ENCODE measurements around the gene OR51I2. TPM values are rescaled to one million over a fixed set of nuclear protein-coding genes. Genes with fewer than 3 reads are reported as not detected.

Gene OR51I2
- total RNA-seq, 1 donor from 2014 or later: not detected

- H3K27me3 Mint-ChIP-seq (ENCODE audit: insufficient read depth, low read depth): no peaks in the 10 kb centered on the region
- Histone ChIP-seq H3K79me2 (ENCODE audit: low read depth) (no peaks in the 10 kb centered on the region), H3K4me1 (no peaks in the 10 kb centered on the region), H3K36me3 (no peaks in the 10 kb centered on the region), H2AFZ (replicated peaks) (no peak within 1 kb of the TSS), H3K9ac (no peak within 1 kb of the TSS), H3K27me3 (no peaks in the 10 kb centered on the region), H3K4me3 (no peak within 1 kb of the TSS), H3F3A (ENCODE audit: low read depth) (no peaks in the 10 kb centered on the region), H3K27ac (no peak within 1 kb of the TSS), H3K9me3 (ENCODE audit: low read depth) (no peaks in the 10 kb centered on the region), H3K4me2 (no peak within 1 kb of the TSS), H4K20me1 (ENCODE audit: low read depth) (no peaks in the 10 kb centered on the region)
- H3K9me3 Mint-ChIP-seq: no peaks in the 10 kb centered on the region
- no peak for DNase-seq (ENCODE audit: low spot score)
- no peaks in the 10 kb centered on the region for H3K4me1 Mint-ChIP-seq
- no peak within 1 kb of the TSS for H3K4me3 Mint-ChIP-seq
- H3K27ac Mint-ChIP-seq: no peak within 1 kb of the TSS
- TF ChIP-seq EZH2 (IDR thresholded peaks at IDR 0.05) (no peak), EZH2phosphoT487 (IDR thresholded peaks at IDR 0.05) (no peak)
- TF ChIP-seq, protein P1, sequence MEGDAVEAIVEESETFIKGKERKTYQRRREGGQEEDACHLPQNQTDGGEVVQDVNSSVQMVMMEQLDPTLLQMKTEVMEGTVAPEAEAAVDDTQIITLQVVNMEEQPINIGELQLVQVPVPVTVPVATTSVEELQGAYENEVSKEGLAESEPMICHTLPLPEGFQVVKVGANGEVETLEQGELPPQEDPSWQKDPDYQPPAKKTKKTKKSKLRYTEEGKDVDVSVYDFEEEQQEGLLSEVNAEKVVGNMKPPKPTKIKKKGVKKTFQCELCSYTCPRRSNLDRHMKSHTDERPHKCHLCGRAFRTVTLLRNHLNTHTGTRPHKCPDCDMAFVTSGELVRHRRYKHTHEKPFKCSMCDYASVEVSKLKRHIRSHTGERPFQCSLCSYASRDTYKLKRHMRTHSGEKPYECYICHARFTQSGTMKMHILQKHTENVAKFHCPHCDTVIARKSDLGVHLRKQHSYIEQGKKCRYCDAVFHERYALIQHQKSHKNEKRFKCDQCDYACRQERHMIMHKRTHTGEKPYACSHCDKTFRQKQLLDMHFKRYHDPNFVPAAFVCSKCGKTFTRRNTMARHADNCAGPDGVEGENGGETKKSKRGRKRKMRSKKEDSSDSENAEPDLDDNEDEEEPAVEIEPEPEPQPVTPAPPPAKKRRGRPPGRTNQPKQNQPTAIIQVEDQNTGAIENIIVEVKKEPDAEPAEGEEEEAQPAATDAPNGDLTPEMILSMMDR (IDR thresholded peaks at IDR 0.05): no peak
- no peaks in the 10 kb centered on the region for H3K36me3 Mint-ChIP-seq
These were observed 27.3 kb upstream of the OR51I2 start, which contains the start of gene OR51Q1 for GRCh38 chr11:5421811-5422210. Gene OR51Q1 (plus strand): TSS chr11:5422111. CDS start chr11:5422201, 90 bp downstream.

DNA sequence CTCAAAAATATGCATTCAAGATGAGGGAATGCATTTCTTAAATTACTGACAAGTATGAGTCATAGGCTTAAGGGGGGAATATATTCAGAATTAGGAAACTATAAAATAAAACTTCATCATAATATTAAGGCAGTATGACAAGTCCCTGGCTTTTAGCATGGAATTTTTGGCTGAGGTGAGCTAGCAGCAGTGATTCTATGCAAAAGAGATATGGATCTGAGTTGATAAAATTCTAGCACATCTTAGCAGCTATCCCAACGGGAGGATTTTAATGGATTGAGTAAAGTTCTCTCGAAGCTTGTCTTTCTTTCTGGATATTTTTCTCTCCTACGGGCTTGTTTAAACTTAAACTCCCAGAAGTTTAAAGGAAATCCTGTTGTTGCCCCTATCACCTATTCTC, 26.0 kb upstream of the OR51I2 start:
- no peak for TF ChIP-seq EZH2phosphoT487 (IDR thresholded peaks at IDR 0.05)
- Mint-ChIP-seq H3K4me1 (no peaks in the 10 kb centered on the region), H3K27ac (no peak overlapping the region), H3K9me3 (no peaks in the 10 kb centered on the region), H3K36me3 (no peaks in the 10 kb centered on the region), H3K27me3 (ENCODE audit: insufficient read depth, low read depth) (no peaks in the 10 kb centered on the region), H3K4me3 (no peak overlapping the region)
- H3K9ac ChIP-seq: no peak overlapping the region
- no peaks in the 10 kb centered on the region for H3K4me1 ChIP-seq
- H2AFZ ChIP-seq (replicated peaks): no peak overlapping the region
- H3K4me2 ChIP-seq: no peak overlapping the region
- no peak overlapping the region for H3K4me3 ChIP-seq
- no peaks in the 10 kb centered on the region for H3F3A ChIP-seq (ENCODE audit: low read depth)
- H3K27me3 ChIP-seq: no peaks in the 10 kb centered on the region
- H3K27ac ChIP-seq: no peak overlapping the region
- no peaks in the 10 kb centered on the region for H3K9me3 ChIP-seq (ENCODE audit: low read depth)
- H3K79me2 ChIP-seq (ENCODE audit: low read depth): no peaks in the 10 kb centered on the region
- DNase-seq (ENCODE audit: low spot score): no peak
- H3K36me3 ChIP-seq: no peaks in the 10 kb centered on the region
- H4K20me1 ChIP-seq (ENCODE audit: low read depth): no peaks in the 10 kb centered on the region

GRCh38 chr11:5441414-5441813, 7.7 kb upstream of the OR51I2 start, which contains the start of gene OR51I1:
Gene OR51I1 (minus strand): TSS chr11:5441514. CDS start chr11:5441514, 0 bp downstream.
- no peaks in the 10 kb centered on the region for H3F3A ChIP-seq (ENCODE audit: low read depth)
- H3K27me3 Mint-ChIP-seq (ENCODE audit: insufficient read depth, low read depth): no peaks in the 10 kb centered on the region
- no peak for DNase-seq (ENCODE audit: low spot score)
- no peaks in the 10 kb centered on the region for H3K9me3 ChIP-seq (ENCODE audit: low read depth)
- no peak within 1 kb of the TSS for H2AFZ ChIP-seq (replicated peaks)
- H3K36me3 Mint-ChIP-seq: no peaks in the 10 kb centered on the region
- no peaks in the 10 kb centered on the region for H3K79me2 ChIP-seq (ENCODE audit: low read depth)
- no peak within 1 kb of the TSS for H3K4me2 ChIP-seq
- H3K27ac ChIP-seq: no peak within 1 kb of the TSS
- TF ChIP-seq EZH2phosphoT487 (IDR thresholded peaks at IDR 0.05) (no peak), EZH2 (IDR thresholded peaks at IDR 0.05) (no peak)
- TF ChIP-seq, protein P1 (IDR thresholded peaks at IDR 0.05): no peak
- H3K9ac ChIP-seq: no peak within 1 kb of the TSS
- H3K4me1 Mint-ChIP-seq: no peaks in the 10 kb centered on the region
- H3K9me3 Mint-ChIP-seq: no peaks in the 10 kb centered on the region
- H3K27me3 ChIP-seq: no peaks in the 10 kb centered on the region
- no peak within 1 kb of the TSS for H3K27ac Mint-ChIP-seq
- H3K4me3 Mint-ChIP-seq: no peak within 1 kb of the TSS
- no peak within 1 kb of the TSS for H3K4me3 ChIP-seq
- H3K4me1 ChIP-seq: no peaks in the 10 kb centered on the region
- H3K36me3 ChIP-seq: no peaks in the 10 kb centered on the region
- no peaks in the 10 kb centered on the region for H4K20me1 ChIP-seq (ENCODE audit: low read depth)

DNA sequence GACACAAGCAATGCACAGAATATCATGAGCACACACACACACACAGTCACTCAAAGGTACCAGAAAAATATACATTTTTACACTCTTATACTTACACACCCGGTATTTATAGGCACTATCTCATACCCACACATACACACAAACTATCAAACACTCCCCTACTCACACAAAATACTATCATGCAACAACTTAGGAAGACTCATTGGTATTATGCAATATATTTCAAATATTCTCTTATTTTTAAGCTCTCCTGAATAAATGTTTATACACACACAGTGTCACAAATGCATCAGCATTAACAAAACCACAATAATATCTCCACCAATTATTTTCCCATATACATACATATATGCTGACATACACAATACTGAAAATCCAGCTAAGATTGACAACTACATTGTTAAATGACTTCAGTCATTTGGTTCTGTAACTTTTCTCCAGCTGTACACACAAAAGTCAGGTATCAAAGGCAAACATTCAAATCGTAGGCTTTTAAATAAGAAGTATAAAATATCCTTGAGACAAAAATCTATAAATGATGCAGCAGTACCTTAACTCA, 5.2 kb upstream of the OR51I2 start:
- TF ChIP-seq EZH2 (IDR thresholded peaks at IDR 0.05): no peak
- TF ChIP-seq, protein P1 (IDR thresholded peaks at IDR 0.05): no peak
- no peak for TF ChIP-seq EZH2phosphoT487 (IDR thresholded peaks at IDR 0.05)
- Mint-ChIP-seq H3K27ac (no peak overlapping the region), H3K27me3 (ENCODE audit: insufficient read depth, low read depth) (no peaks in the 10 kb centered on the region), H3K4me3 (no peak overlapping the region), H3K4me1 (no peaks in the 10 kb centered on the region), H3K36me3 (no peaks in the 10 kb centered on the region), H3K9me3 (no peaks in the 10 kb centered on the region)
- no peaks in the 10 kb centered on the region for H3K4me1 ChIP-seq
- H3K27ac ChIP-seq: no peak overlapping the region
- no peak for DNase-seq (ENCODE audit: low spot score)
- no peaks in the 10 kb centered on the region for H4K20me1 ChIP-seq (ENCODE audit: low read depth)
- H3F3A ChIP-seq (ENCODE audit: low read depth): no peaks in the 10 kb centered on the region
- no peak overlapping the region for H3K9ac ChIP-seq
- no peaks in the 10 kb centered on the region for H3K36me3 ChIP-seq
- no peak overlapping the region for H2AFZ ChIP-seq (replicated peaks)
- no peaks in the 10 kb centered on the region for H3K9me3 ChIP-seq (ENCODE audit: low read depth)
- no peak overlapping the region for H3K4me2 ChIP-seq
- no peaks in the 10 kb centered on the region for H3K27me3 ChIP-seq
- no peaks in the 10 kb centered on the region for H3K79me2 ChIP-seq (ENCODE audit: low read depth)
- no peak overlapping the region for H3K4me3 ChIP-seq
